Glomerular endothelial cell (primary cell): Measurements from ENCODE around the gene GFRA4. TPM values are rescaled to one million over a fixed set of nuclear protein-coding genes. Genes with fewer than 3 reads are reported as not detected.

Experiments used
- DNase-seq: peaks from one replicate; pipeline ENCODE4 v3.0.0-alpha.2; 2011; ENCODE audit warnings: low read depth, low spot score; ENCODE audit errors: extremely low read depth
- total RNA-seq: library from RNA; depleted of rRNA; stranded (reverse); fragments of >200 nt; gene quantifications from 2 replicates; pipeline ENCODE4 v1.2.3, GENCODE V29; 2015

The GFRA4 gene
- not detected in 2 replicates for total RNA-seq

GRCh38 chr20:3663031-3663701, at the start of gene GFRA4:
Gene GFRA4 (minus strand): TSS chr20:3663399. CDS start chr20:3663399, 0 bp downstream.
- DNase-seq = no peak

GRCh38 chr20:3712279-3712873, 49.2 kb upstream of the GFRA4 start, which contains the start of gene SIGLEC1:
Gene SIGLEC1 (minus strand): TSS chr20:3712600. CDS start chr20:3707128, 5,472 bp downstream.
- no peak for DNase-seq

- no peak for DNase-seq
Observed at GRCh38 chr20:3711484-3711941, 48.3 kb upstream of the GFRA4 start.

- DNase-seq = no peak
Observed at GRCh38 chr20:3710703-3711483, 47.7 kb upstream of the GFRA4 start.

GRCh38 chr20:3710011-3710466, 46.8 kb upstream of the GFRA4 start:
- DNase-seq = no peak

- no peak for DNase-seq
Observed at GRCh38 chr20:3707508-3707899, 44.3 kb upstream of the GFRA4 start.

GRCh38 chr20:3706774-3707507, 43.7 kb upstream of the GFRA4 start:
- DNase-seq = no peak

GRCh38 chr20:3705970-3706739, 43.0 kb upstream of the GFRA4 start:
- no peak for DNase-seq

GRCh38 chr20:3705491-3705969, 42.3 kb upstream of the GFRA4 start:
- DNase-seq = no peak

GRCh38 chr20:3704087-3704486, 40.9 kb upstream of the GFRA4 start:
- DNase-seq = no peak

- no peak for DNase-seq
Observed at GRCh38 chr20:3702611-3703391, 39.6 kb upstream of the GFRA4 start.

- DNase-seq = no peak
Observed at GRCh38 chr20:3701061-3701998, 38.1 kb upstream of the GFRA4 start.

GRCh38 chr20:3699037-3699436, 35.8 kb upstream of the GFRA4 start:
- DNase-seq = no peak

GRCh38 chr20:3698591-3699001, 35.4 kb upstream of the GFRA4 start:
- no peak for DNase-seq

GRCh38 chr20:3697588-3698305, 34.5 kb upstream of the GFRA4 start:
- DNase-seq = no peak

- DNase-seq = no peak
Observed at GRCh38 chr20:3696745-3697587, 33.8 kb upstream of the GFRA4 start.
